Transverse colon (tissue), 4 donors: Measurements from ENCODE around the gene EARS2. TPM values are rescaled to one million over a fixed set of nuclear protein-coding genes. Genes with fewer than 3 reads are reported as not detected.

ENCODE experiments used
- DNase-seq: peaks from one replicate; pipeline ENCODE4 v3.0.0-alpha.2; 2019
- H3K27ac ChIP-seq, 4 donors: fragments of 200-600 bp; sonication (generic); 2 replicates each; pipeline ENCODE4 v1.5.1; 2016 to 2018; ENCODE audit warnings: inconsistent platforms in 4 of 4
- H3K27me3 ChIP-seq: fragments of 200-600 bp; sonication (generic); 2 replicates; pipeline ENCODE4 v1.5.1; 2017; ENCODE audit warnings: inconsistent platforms
- H3K36me3 ChIP-seq, 4 donors: fragments of 200-600 bp; sonication (generic); 2 replicates each; pipeline ENCODE4 v1.5.1; 2017 to 2019; ENCODE audit warnings: inconsistent platforms in 4 of 4
- H3K4me1 ChIP-seq, 4 donors: fragments of 200-600 bp; sonication (generic); 2 replicates each; pipeline ENCODE4 v1.5.1; 2017 to 2020; ENCODE audit warnings: inconsistent platforms in 4 of 4
- H3K4me3 ChIP-seq, 4 donors: fragments of 200-600 bp; sonication (generic); 1 replicate in 1 of 4; 2 replicates in 3 of 4; pipeline versions ENCODE4 v1.5.1 to v1.6.1; 2017 to 2019; ENCODE audit warnings: inconsistent platforms in 4 of 4
- H3K9me3 ChIP-seq, 2 donors: fragments of 200-600 bp; sonication (generic); 2 replicates each; pipeline ENCODE4 v1.5.1; 2017 to 2019; ENCODE audit warnings: inconsistent platforms in 2 of 2
- CTCF ChIP-seq, 5 experiments: fragments of 200-600 bp in 3 of 5; fragments of 450-650 bp in 2 of 5; sonication (generic) in 3 of 5; IDR thresholded peaks; 1 replicate in 2 of 5; 2 replicates in 3 of 5; pipeline ENCODE4 v1.5.1; 2016 to 2017; ENCODE audit warnings: antibody characterized with exemption in 5 of 5, inconsistent platforms in 3 of 5, mild to moderate bottlenecking in 2 of 5, moderate library complexity in 1 of 5
- EP300 ChIP-seq: sonication (generic); formaldehyde crosslinking; IDR thresholded peaks from one replicate; pipeline ENCODE4 v1.6.1; 2017; ENCODE audit warnings: antibody characterized with exemption, low read depth
- POLR2A ChIP-seq: fragments of 450-650 bp; IDR thresholded peaks from one replicate; pipeline ENCODE4 v1.6.1; 2016; ENCODE audit warnings: antibody characterized with exemption, mild to moderate bottlenecking, moderate library complexity
- POLR2AphosphoS5 ChIP-seq, 3 donors: sonication (generic); formaldehyde crosslinking; IDR thresholded peaks; one replicate each; pipeline ENCODE4 v1.6.1; 2016; ENCODE audit warnings: antibody characterized with exemption in 3 of 3
- WGBS, 2 donors: methylation state at CpG; one replicate each; pipeline ENCODE4 v1.1.5; 2018; ENCODE audit warnings: low coverage in 1 of 2; 5-methylcytosine and 5-hydroxymethylcytosine counted together
- in situ Hi-C, 4 donors: fragments of 200-750 bp; cut with MboI; loops; one replicate each; pipeline versions ENCODE4 v1.15.0 to v1.15.1; 2017; ENCODE audit warnings: low sequenced_read_pairs in 3 of 4, low pct_ligation_motif_present in 1 of 4, low pct_unique_long_range_greater_than_20kb in 1 of 4
- intact Hi-C: fragments of 100-400 bp; cut with DNase I; formaldehyde crosslinking; loops from one replicate; pipeline ENCODE4 v1.15.1; 2023; ENCODE audit warnings: low total_unique reads
- total RNA-seq, 4 donors: library from RNA; depleted of rRNA; stranded (reverse); fragments of >200 nt; gene quantifications; one replicate each; pipeline ENCODE4 v1.1.0, GENCODE V29; 2016

EARS2 gene
- total RNA-seq, 4 donors from 2014 or later = 9.4 to 88.2 (median 14.3) TPM

DNA sequence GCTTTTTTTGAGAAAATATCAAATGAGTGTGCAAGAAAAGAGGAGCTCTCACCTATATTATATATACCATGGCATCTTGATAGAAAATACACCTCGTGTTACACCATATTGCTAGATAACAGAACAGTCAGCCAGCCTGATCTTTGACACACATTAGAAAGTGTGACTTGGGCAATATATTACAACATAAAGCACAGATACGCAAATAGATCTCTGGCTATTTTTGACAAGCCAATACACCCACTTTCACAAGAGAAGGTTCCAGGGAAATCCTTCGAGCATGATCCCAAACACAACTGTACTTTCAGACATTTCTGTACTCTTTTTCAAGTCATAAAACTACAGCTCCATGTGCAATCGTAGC is 56.3 kb downstream of the EARS2 start:
- peak overlapping the region in 2 of 4 donors; percentile 27 to 41 for H3K27ac ChIP-seq
- no peak for TF ChIP-seq POLR2A
- TF ChIP-seq CTCF (IDR thresholded peaks at IDR 0.05) = no peak
- no peak for TF ChIP-seq EP300
- TF ChIP-seq POLR2AphosphoS5 (IDR thresholded peaks at IDR 0.05) = no peak
- H3K9me3 ChIP-seq = no peaks in the 10 kb centered on the region
- no peaks in the 10 kb centered on the region for H3K36me3 ChIP-seq
- H3K4me1 ChIP-seq = peaks cover 22 to 54% (median 32%) of the 10 kb centered on the region in 4 donors
- H3K4me3 ChIP-seq = no peak overlapping the region
- H3K27me3 ChIP-seq = no peaks in the 10 kb centered on the region
- no peak for DNase-seq
- in situ Hi-C loops (no loop called here), intact Hi-C loops (no loop called here)
- 67 to 68% methylated on average over 4 of the region's 4 CpGs for WGBS, 2 donors

DNA sequence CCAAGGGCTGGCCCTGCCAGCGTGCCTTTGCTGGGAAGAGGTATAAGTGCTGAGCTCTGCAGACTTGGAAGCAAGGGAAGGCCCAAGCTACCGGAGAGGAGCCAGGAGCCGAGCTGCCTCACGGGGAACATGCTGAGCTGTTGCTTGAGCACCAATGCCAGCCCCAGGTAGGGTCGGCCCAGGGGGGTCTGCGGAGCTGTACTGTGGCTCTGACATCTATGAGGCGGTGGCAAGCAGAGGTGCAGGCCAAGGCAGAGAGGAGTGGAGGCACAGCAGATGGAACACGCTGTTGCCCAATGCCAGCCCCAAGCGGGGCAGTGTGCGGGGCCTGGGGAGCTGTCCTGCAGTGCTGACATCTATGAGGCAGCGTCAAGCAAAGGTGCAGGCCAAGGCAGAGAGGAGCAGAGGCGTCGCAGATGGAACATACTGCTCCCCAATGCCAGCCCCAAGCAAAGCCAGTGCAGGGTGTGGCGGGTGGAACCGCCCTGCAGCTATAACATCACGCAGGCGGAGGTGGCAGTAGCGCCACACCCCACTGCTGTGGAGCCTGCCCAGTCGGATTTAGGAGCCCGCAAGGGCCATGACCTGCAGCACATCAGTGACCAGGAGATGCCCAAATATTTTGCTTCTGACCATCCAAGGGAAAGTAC is 56.8 kb downstream of the EARS2 start:
- Histone ChIP-seq H3K36me3 (peaks cover 0 to 2% (median 0%) of the 10 kb centered on the region in 4 donors), H3K4me1 (peaks cover 22 to 49% (median 28%) of the 10 kb centered on the region in 4 donors), H3K4me3 (no peak overlapping the region), H3K27ac (peak overlapping the region in 3 of 4 donors; percentile 14 to 41 (median 27)), H3K9me3 (no peaks in the 10 kb centered on the region), H3K27me3 (no peaks in the 10 kb centered on the region)
- intact Hi-C loops (no loop called here), in situ Hi-C loops (no loop called here)
- TF ChIP-seq POLR2A (no peak), EP300 (no peak), CTCF (IDR thresholded peaks at IDR 0.05) (no peak), POLR2AphosphoS5 (IDR thresholded peaks at IDR 0.05) (no peak)
- WGBS, 2 donors = 75 to 80% methylated on average over 1 to 20 of the region's 20 CpGs
- peak; percentile 77 for DNase-seq

DNA sequence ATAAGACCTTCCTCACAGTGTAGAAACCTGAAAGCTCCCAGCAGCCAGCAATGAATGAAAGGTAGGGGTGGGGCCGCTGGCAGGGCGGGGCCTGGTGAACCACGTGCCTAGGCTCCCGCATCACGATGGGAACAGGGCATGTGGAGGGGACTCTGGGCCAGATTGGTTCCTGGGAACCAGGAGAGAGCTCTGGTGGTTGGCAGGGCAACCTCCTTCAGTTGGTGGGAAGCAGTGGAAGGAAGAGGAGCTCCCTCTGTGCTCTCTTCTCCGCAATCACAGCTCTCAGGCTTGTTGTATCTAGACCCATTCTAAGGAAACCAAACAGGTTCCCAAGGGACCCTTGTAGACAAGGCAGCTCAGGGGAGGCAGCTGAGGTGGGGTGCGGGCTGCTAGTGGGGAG is 57.3 kb downstream of the EARS2 start:
- H3K27ac ChIP-seq = peak overlapping the region in 2 of 4 donors; percentile 14 to 41
- in situ Hi-C loops (no loop called here), intact Hi-C loops (no loop called here)
- H3K4me1 ChIP-seq = peaks cover 19 to 44% (median 24%) of the 10 kb centered on the region in 4 donors
- peaks cover 0 to 7% (median 0%) of the 10 kb centered on the region in 4 donors for H3K36me3 ChIP-seq
- H3K27me3 ChIP-seq = no peaks in the 10 kb centered on the region
- H3K9me3 ChIP-seq = no peaks in the 10 kb centered on the region
- no peak overlapping the region for H3K4me3 ChIP-seq
- TF ChIP-seq POLR2AphosphoS5 (IDR thresholded peaks at IDR 0.05) (no peak), POLR2A (no peak), EP300 (no peak), CTCF (IDR thresholded peaks at IDR 0.05) (no peak)
- WGBS, 2 donors = 73 to 100% methylated on average over 1 to 7 of the region's 7 CpGs
- DNase-seq = no peak

GRCh38 chr16:23498863-23499262 is 58.3 kb downstream of the EARS2 start:
- in situ Hi-C loops (no loop called here), intact Hi-C loops (no loop called here)
- no peak for DNase-seq
- Histone ChIP-seq H3K4me1 (peaks cover 10 to 35% (median 19%) of the 10 kb centered on the region in 4 donors), H3K4me3 (no peak overlapping the region), H3K27me3 (no peaks in the 10 kb centered on the region), H3K27ac (no peak overlapping the region), H3K36me3 (peaks cover 0 to 15% (median 3%) of the 10 kb centered on the region in 4 donors), H3K9me3 (no peaks in the 10 kb centered on the region)
- TF ChIP-seq CTCF (IDR thresholded peaks at IDR 0.05) (no peak), EP300 (no peak), POLR2A (no peak), POLR2AphosphoS5 (IDR thresholded peaks at IDR 0.05) (no peak)
- 82 to 92% methylated on average over 3 to 11 of the region's 11 CpGs for WGBS, 2 donors
